ENCODE measurements around the gene PTER.
A peak's percentile ranks its signal among the peaks of the same experiment; 100 is the strongest.

Gene PTER

GRCh38 chr10:16436758-16437539 lies at the start of gene PTER:
TSS of gene PTER (plus strand) at chr10:16437010. CDS start at chr10:16484385, 47,375 bp downstream.
- peak; percentile 99 for DNase-seq

GRCh38 chr10:16392531-16393069 lies 44.2 kb upstream of the PTER start:
- no peak for DNase-seq

- no peak for DNase-seq
These were observed 43.4 kb upstream of the PTER start for GRCh38 chr10:16393271-16393858.

- no peak for DNase-seq
These were observed 35.4 kb upstream of the PTER start for GRCh38 chr10:16401416-16401815.

GRCh38 chr10:16408379-16408778 lies 28.4 kb upstream of the PTER start:
- DNase-seq, result no peak

- no peak for DNase-seq
These were observed 19.5 kb upstream of the PTER start for GRCh38 chr10:16417341-16417740.

- DNase-seq, result no peak
These were observed 13.2 kb upstream of the PTER start for GRCh38 chr10:16423599-16423998.

GRCh38 chr10:16425449-16425848 lies 11.4 kb upstream of the PTER start:
- no peak for DNase-seq

- no peak for DNase-seq
These were observed 7.3 kb upstream of the PTER start for GRCh38 chr10:16429539-16429938.

- DNase-seq, result peak; percentile 66
These were observed 448 bp upstream of the PTER start for GRCh38 chr10:16436367-16436757.

- DNase-seq, result no peak
These were observed 707 bp downstream of the PTER start for GRCh38 chr10:16437540-16437894.

- no peak for DNase-seq
These were observed 2.5 kb downstream of the PTER start for GRCh38 chr10:16439295-16439694.

- DNase-seq, result peak; percentile 72
These were observed 3.8 kb downstream of the PTER start for GRCh38 chr10:16440396-16441133.

GRCh38 chr10:16441173-16441840 lies 4.5 kb downstream of the PTER start:
- no peak for DNase-seq

- no peak for DNase-seq
These were observed 6.1 kb downstream of the PTER start for GRCh38 chr10:16442914-16443313.

- DNase-seq, result no peak
These were observed 9.1 kb downstream of the PTER start for GRCh38 chr10:16445770-16446469.

- no peak for DNase-seq
These were observed 12.6 kb downstream of the PTER start for GRCh38 chr10:16449454-16449853.

- DNase-seq, result no peak
These were observed 21.6 kb downstream of the PTER start for GRCh38 chr10:16458166-16458955.

- no peak for DNase-seq
These were observed 22.7 kb downstream of the PTER start for GRCh38 chr10:16459423-16459939.

- no peak for DNase-seq
These were observed 29.2 kb downstream of the PTER start for GRCh38 chr10:16466001-16466400.

- DNase-seq, result no peak
These were observed 33.9 kb downstream of the PTER start for GRCh38 chr10:16470747-16471146.

Data from activated effector memory CD4-positive, alpha-beta T cell treated with anti-CD3 and anti-CD28 coated beads, Interleukin-2, amount 50 U/mL, for 16 hours (primary cell).